SH-SY5Y (cell line): ENCODE measurements around the gene TAC4.

Experiments
- GATA2 ChIP-seq: IDR thresholded peaks from 2 replicates; pipeline ENCODE4 v1.6.1; 2011; ENCODE audit warnings: mild to moderate bottlenecking, low read depth, low read length
- GATA3 ChIP-seq: IDR thresholded peaks from 2 replicates; pipeline ENCODE4 v1.6.1; 2011; ENCODE audit warnings: low read depth, mild to moderate bottlenecking, low read length, moderate library complexity

GRCh38 chr17:49815761-49816281, 32.0 kb downstream of the TAC4 start:
- no peak for TF ChIP-seq GATA2
- no peak for TF ChIP-seq GATA3
